CD4-positive, alpha-beta T cell treated with Interleukin-17A for 4 hours (primary cell): Measurements from ENCODE around the gene CRYGN.
A peak's percentile ranks its signal among the peaks of the same experiment; 100 is the strongest.

ENCODE experiments used
- DNase-seq: peaks from one replicate; pipeline ENCODE4 v3.0.0-alpha.2; 2020; ENCODE audit warnings: mixed read lengths

CRYGN gene

GRCh38 chr7:151437866-151438516 is 1.9 kb downstream of the CRYGN start:
- no peak for DNase-seq

GRCh38 chr7:151437159-151437553 is 2.8 kb downstream of the CRYGN start:
- no peak for DNase-seq

- DNase-seq, result no peak
These were observed 3.3 kb downstream of the CRYGN start for GRCh38 chr7:151436446-151437158.

- DNase-seq, result no peak
These were observed 4.0 kb downstream of the CRYGN start for GRCh38 chr7:151435971-151436370.

- no peak for DNase-seq
These were observed 4.6 kb downstream of the CRYGN start for GRCh38 chr7:151435103-151435916.

- no peak for DNase-seq
These were observed 5.4 kb downstream of the CRYGN start for GRCh38 chr7:151434549-151434948.

- DNase-seq, result no peak
These were observed 6.1 kb downstream of the CRYGN start for GRCh38 chr7:151433721-151434400.

GRCh38 chr7:151432658-151433521 is 7.1 kb downstream of the CRYGN start:
- peak; percentile 57 for DNase-seq

GRCh38 chr7:151431768-151432311 is 8.1 kb downstream of the CRYGN start:
- DNase-seq, result no peak

GRCh38 chr7:151431281-151431767 is 8.6 kb downstream of the CRYGN start:
- DNase-seq, result no peak

GRCh38 chr7:151430391-151431205 is 9.3 kb downstream of the CRYGN start:
- no peak for DNase-seq

GRCh38 chr7:151429560-151430331 is 10.2 kb downstream of the CRYGN start:
- DNase-seq, result peak; percentile 70

GRCh38 chr7:151429237-151429559 is 10.7 kb downstream of the CRYGN start:
- DNase-seq, result no peak

GRCh38 chr7:151428378-151429236 is 11.3 kb downstream of the CRYGN start:
- no peak for DNase-seq

GRCh38 chr7:151427705-151428377 is 12.1 kb downstream of the CRYGN start:
- DNase-seq, result no peak

GRCh38 chr7:151426904-151427704 is 12.8 kb downstream of the CRYGN start:
- no peak for DNase-seq

GRCh38 chr7:151426441-151426903 is 13.5 kb downstream of the CRYGN start:
- no peak for DNase-seq
